ENCODE results near the gene COL18A1. TPM values are rescaled to one million over a fixed set of nuclear protein-coding genes. Genes with fewer than 3 reads are reported as not detected.
A peak's percentile ranks its signal among the peaks of the same experiment; 100 is the strongest.

Gene COL18A1
- total and polyA plus RNA-seq, 9 of the 15 experiments (the other 6 are each of a cell fraction or from before 2014, with no cell fraction given): 0.14 to 16.4 (median 2.0) TPM

GRCh38 chr21:45504516-45505415 lies 99.8 kb downstream of the COL18A1 start:
- Histone ChIP-seq H3K4me3 (no peak overlapping the region), H2AFZ (ENCODE audit: low read depth, low read length) (no peak overlapping the region), H3K9me3 (replicated peaks; ENCODE audit: control insufficient read depth, insufficient read depth, low read depth, low read length) (no peaks in the 10 kb centered on the region), H3K9me1 (ENCODE audit: control insufficient read depth, insufficient read depth, low read length) (no peaks in the 10 kb centered on the region), H3K79me2 (ENCODE audit: control insufficient read depth, insufficient read depth, low read length) (no peaks in the 10 kb centered on the region), H4K20me1 (replicated peaks; ENCODE audit: control insufficient read depth, insufficient read depth, low read length) (peaks cover 24% of the 10 kb centered on the region), H3K4me1 (replicated peaks in 1 of 2; ENCODE audit: control insufficient read depth in 2 of 2, insufficient read depth in 2 of 2, low read length in 2 of 2) (peaks cover 6 to 63% of the 10 kb centered on the region in 2 experiments; a peak in 4 of 5 replicates), H3K27me3 (ENCODE audit: control insufficient read depth in 2 of 2, insufficient read depth in 2 of 2, low read length in 2 of 2) (no peaks in the 10 kb centered on the region), H3K27ac (ENCODE audit: extremely low read depth, low read depth, low read length) (no peak overlapping the region), H3K4me2 (ENCODE audit: insufficient read depth, low read length) (no peak overlapping the region), H3K9ac (ENCODE audit: insufficient read depth in 1 of 2, low read depth in 2 of 2, low read length in 2 of 2) (peak overlapping the region in 1 of 2 experiments; percentile 45; a peak in 1 of 4 replicates), H3K36me3 (ENCODE audit: control insufficient read depth, insufficient read depth, low read length) (no peaks in the 10 kb centered on the region)
- ChIA-PET POLR2A (interaction anchor here (0.6 kb wide), 1 partner anchor 17 kb away, joined by 4 read pairs; no protein-coding TSS in a partner anchor), CTCF (ENCODE audit: low intra/inter-chr PET ratio) (no interaction called here)
- DNase-seq (ENCODE audit: extremely low read depth in 1 of 4, low spot score in 3 of 4) (no peak), FAIRE-seq (no peak), ATAC-seq (no peak)
- in situ Hi-C loops (cut with MboI): no loop called here
- intact Hi-C loops (cut with micrococcal nuclease): no loop called here
- WGBS (ENCODE audit: insufficient coverage, low coverage, missing lambda C conversion rate): 53% methylated on average over 30 of the region's 41 CpGs
- BruUV-seq (replicated peaks): no TSS peak
- TF ChIP-seq ZNF561 (CRISPR knock-in tag; conservative IDR thresholded peaks at IDR 0.05) (no peak), HDAC6 (IDR thresholded peaks at IDR 0.05; ENCODE audit: low read depth, low read length) (no peak), MAFK (IDR thresholded peaks at IDR 0.05; ENCODE audit: low read length) (no peak), ATF7 (IDR thresholded peaks at IDR 0.05) (no peak), ZNF24 (IDR thresholded peaks at IDR 0.05) (no peak), ZNF518B (CRISPR knock-in tag; IDR thresholded peaks at IDR 0.05) (no peak), MYNN (IDR thresholded peaks at IDR 0.05) (no peak), MYNN (CRISPR knock-in tag; IDR thresholded peaks at IDR 0.05) (no peak), CHAMP1 (IDR thresholded peaks at IDR 0.05) (no peak), L3MBTL2 (IDR thresholded peaks at IDR 0.05) (peak; percentile 25; the same call in 1 of the 2 replicates), BCL6 (CRISPR knock-in tag; IDR thresholded peaks at IDR 0.05) (no peak), HNRNPLL (IDR thresholded peaks at IDR 0.05; ENCODE audit: low read depth, low read length, poor library complexity, severe bottlenecking) (no peak)
